ENCODE data around the gene GRIK4. TPM values are rescaled to one million over a fixed set of nuclear protein-coding genes. Genes with fewer than 3 reads are reported as not detected.

Gene GRIK4
- total RNA-seq, 4 donors from 2014 or later, result 0.57 to 0.85 TPM; not detected in 2

DNA sequence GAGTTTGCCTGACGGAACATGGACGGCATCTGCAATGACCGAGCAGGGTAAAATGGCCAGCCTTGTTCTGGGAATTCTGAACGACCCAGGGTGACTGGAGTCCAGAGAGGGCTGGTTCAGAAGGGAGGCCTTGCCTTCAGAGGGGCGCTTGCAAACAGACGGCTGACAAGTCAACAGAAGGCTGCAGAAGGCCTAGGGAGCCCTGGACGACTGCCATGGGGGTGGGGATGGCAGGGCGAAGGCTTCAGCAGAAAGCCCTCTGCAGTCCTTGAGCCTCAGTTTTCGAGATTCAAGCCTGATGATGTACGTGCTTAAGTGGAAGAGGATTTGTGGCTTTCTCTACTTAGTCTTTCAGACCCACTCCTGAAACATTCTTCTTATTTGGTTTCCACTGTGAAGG is 395.2 kb downstream of the GRIK4 start:
- TF ChIP-seq, protein P1, sequence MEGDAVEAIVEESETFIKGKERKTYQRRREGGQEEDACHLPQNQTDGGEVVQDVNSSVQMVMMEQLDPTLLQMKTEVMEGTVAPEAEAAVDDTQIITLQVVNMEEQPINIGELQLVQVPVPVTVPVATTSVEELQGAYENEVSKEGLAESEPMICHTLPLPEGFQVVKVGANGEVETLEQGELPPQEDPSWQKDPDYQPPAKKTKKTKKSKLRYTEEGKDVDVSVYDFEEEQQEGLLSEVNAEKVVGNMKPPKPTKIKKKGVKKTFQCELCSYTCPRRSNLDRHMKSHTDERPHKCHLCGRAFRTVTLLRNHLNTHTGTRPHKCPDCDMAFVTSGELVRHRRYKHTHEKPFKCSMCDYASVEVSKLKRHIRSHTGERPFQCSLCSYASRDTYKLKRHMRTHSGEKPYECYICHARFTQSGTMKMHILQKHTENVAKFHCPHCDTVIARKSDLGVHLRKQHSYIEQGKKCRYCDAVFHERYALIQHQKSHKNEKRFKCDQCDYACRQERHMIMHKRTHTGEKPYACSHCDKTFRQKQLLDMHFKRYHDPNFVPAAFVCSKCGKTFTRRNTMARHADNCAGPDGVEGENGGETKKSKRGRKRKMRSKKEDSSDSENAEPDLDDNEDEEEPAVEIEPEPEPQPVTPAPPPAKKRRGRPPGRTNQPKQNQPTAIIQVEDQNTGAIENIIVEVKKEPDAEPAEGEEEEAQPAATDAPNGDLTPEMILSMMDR (IDR thresholded peaks at IDR 0.05; ENCODE audit: low read depth), result no peak

DNA sequence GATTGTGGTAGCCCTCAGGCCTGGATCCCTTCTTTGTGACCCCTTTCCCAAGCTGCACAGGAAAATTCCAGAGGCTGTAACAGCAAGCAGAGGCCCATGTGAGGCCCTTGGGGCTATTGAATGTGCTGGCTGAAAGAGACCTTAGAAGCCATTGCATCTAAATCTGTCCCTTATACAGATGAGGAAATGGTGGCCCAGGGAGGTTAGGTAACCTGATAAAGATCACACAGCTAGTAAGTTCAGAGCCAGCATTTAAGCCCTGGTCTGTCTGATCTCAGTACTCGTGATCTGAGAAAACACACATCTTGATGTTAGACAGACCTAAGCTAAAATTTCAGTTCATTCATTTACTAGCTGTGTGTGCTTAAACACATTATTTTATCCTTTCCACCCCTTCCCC is 396.4 kb downstream of the GRIK4 start:
- TF ChIP-seq, protein P1 (IDR thresholded peaks at IDR 0.05; ENCODE audit: low read depth), result no peak

DNA sequence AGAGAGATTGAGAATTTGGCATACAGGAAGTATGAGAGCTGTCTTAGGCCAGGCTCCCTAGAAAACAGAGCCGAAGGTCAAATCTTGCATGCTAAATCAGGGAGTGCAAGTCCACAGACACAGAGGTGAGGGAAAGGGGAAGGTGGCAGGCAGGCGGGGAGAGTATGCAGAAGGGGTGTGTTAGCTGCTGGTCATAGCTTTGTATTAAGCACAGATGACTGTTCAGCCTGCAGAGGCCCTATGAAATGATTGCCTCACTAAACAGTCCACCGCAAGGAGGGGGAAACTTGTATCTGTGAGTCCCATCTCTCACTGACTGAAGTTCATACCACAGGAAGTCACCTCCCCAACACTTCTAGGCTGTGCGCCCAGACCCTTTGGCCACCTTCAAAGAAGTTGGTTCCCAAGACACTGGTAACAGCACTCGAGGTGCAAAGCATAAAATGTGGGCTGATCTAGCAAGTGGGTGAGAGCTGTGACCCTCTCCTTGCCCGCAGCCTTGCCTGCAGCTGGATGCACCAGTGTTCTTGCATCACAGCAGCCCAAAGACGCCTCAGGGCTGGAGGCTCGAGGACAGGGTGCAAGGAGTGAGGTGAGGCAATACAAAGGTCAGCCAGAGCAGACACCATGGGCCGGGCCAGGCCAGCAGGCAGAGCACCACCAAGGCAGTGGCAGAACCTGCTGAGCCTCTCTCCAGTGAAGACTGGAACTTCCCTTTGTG is 397.1 kb downstream of the GRIK4 start:
- TF ChIP-seq, protein P1 (IDR thresholded peaks at IDR 0.05; ENCODE audit: low read depth), result no peak

DNA sequence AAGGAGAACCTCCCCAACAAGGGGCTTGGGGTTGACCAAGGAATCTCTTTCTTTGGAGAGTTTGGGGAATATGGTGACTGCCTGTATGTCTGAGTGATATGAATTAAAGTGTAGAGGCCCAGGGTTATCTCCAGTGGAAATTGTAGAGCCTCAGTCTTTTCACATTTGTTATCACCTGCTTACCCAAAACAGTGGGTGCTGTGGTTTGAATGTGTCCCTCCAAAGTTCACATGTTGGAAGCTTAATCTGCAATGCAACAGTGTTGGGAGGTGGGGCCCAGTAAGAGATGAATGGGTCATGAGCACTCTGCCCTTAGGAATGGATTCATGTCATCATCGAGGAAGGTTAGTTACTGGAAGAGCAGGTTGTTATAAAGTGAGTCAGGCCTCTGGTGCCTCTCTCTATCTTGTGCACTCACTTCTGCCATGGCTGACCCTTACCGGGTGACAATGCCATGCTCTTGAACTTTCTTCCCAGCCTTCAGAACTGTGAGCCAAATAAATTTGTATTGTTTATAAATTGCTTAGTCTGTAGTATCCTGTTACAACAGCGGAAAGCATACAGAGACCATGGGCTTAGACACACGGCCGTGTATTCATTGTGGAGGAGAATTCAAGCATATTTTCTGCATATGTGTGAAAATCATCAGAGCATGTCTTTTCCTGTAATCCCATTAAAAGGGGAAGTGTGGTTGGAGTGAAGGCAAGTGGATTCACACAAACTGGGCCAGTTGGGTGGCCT is 398.3 kb downstream of the GRIK4 start:
- TF ChIP-seq, protein P1 (IDR thresholded peaks at IDR 0.05; ENCODE audit: low read depth), result no peak

DNA sequence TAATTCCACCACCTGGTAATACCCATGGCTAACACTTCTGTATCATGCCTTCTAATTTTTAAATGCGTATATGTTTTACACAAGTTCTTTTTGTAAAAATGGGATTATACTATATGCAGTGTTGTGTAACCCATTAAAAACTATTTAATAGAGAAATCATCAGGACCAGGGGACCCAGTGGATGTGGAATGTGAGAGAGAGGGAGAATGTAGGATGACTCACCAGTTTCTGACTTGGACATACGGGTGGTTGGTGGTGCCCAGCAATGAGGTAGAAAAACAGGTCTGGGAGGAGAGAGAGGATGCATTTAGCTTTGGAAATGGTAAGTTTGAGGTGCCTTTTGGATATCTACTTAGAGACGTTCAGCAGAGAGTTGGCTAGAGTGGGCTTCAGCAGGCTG is 400.4 kb downstream of the GRIK4 start:
- TF ChIP-seq, protein P1 (IDR thresholded peaks at IDR 0.05; ENCODE audit: low read depth), result no peak

DNA sequence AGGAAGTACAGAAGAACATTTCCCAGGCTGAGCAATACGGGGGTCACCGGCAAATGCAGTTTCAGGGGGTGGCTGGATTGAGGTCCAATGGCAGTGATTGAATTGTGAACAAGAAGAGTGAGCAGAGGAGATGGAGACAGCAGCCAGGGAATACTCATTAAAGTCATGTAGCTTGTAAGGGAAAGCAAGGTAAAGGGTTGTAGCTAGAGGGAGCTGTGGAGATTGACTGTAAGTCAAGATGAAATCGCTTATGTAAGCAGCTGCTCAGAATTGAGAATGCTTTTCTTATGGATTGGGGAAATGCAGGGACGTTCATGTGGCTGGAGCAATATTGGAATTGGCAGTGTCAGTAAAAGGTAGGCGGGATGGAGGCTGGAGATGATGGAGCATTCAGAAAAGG is 401.0 kb downstream of the GRIK4 start:
- TF ChIP-seq, protein P1 (IDR thresholded peaks at IDR 0.05; ENCODE audit: low read depth), result no peak

DNA sequence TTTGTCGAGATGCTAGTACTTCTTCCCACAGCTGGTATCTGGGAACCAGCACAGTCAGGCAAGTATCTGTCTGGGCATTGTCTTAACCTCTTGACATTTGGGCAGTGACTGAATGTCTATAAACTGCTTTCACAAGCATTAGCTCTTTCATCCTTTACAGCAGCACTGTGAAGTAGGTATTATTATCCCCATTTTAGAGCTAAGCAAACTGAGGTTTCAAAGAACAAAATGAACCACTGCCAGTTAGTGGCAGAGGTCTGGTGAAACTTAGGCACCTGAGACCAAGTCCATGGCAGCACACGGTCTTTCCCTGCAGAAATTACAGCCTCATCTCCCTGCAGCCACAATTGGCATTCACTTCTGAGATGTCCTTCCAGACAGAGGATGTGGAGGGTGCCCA is 401.4 kb downstream of the GRIK4 start:
- TF ChIP-seq, protein P1 (IDR thresholded peaks at IDR 0.05; ENCODE audit: low read depth), result no peak
